ENCODE data around the gene SPN.
"Not testable (repeated sequence)": the region's sequence is repeated elsewhere in the genome, so short reads cannot be mapped to it uniquely, and the experiment has no call there.

Gene SPN

DNA sequence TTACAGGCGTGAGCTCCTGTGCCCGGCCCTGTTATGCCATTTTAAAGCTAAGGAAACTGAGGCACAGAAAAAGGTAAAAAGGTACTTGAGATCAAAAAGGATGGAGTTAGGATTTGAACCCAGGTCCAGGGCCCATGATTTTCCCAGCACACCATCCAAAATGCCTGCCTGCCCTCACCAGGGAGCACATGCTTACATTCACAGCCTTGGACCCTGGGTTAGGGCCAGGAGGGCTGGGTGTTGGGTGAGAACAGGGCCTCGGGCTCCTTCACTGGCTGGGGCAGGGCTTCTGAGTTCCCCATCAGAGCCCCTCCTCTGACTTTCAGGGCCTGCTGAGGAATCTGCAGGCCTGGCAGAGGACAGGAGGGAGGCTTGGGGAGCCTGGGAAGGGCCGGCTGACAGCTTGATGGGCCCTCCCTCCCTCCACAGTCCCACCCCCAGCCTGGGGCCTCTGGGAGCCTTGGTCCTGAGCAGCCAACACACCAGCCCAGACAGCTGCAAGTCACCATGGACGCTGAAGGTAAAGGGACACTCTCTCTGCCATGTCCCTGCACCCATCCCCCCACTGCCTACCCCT lies 15.7 kb downstream of the SPN start, which contains the start of gene QPRT:
QPRT (plus strand) TSS at position 490 of the 577 bp plus-strand sequence; CDS start at position 508, 18 bp downstream.
- DNase-seq = no peak

DNA sequence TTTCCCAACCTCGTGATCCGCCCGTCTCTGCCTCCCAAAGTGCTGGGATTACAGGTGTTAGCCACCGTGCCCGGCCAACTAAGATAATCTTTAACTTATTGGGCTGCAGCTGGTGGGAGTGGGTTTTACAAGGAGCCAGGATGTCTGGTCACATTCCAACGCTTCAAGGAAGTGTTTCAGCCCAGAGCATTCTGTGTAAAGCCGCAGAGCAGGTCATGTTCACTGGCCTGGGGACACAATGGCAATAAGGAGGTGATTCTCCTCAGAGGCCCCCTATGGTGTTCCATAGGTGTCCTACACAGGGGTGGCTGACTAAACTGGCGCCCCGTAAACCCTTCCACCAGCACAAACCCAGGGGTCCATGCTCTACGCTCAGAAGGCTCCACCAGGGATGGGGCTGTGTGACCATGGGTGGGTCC lies 17.1 kb downstream of the SPN start:
- DNase-seq = no peak

GRCh38 chr16:29683543-29684090 lies 20.6 kb downstream of the SPN start:
- DNase-seq = no peak

GRCh38 chr16:29684679-29685078 lies 21.6 kb downstream of the SPN start:
- no peak for DNase-seq

DNA sequence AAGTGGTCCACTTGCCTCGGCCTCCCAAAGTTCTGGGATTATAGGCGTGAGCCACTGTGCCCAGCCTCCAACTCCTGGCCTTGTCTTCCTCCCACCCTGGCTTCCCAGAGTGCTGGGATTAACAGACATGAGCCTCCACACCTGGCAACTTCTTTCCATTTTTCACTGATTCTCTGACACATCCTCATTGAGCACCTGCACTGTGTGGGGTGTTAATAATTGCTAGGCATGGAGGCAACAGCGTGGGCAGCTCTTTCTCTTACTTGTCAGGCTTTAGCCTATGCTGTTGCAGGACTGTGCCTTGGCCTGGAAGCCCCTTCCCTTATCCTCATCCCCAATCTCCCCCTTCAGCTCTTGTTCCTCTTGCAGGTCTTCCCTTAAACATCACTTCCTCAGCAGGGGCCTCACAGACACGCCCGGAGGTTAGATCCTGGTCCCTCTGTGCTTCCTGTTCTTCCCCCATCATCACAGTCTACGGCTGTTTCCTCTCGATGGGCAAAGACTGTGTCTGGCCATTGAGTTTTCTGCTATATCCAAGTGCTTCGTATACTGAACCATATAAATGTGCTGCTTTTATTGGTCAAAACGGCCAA lies 23.8 kb downstream of the SPN start:
- no peak for DNase-seq

- DNase-seq = no peak
These were observed 24.7 kb downstream of the SPN start for GRCh38 chr16:29687755-29688154.

GRCh38 chr16:29688172-29688571 lies 25.1 kb downstream of the SPN start:
- DNase-seq = no peak

- DNase-seq = not testable (repeated sequence)
These were observed 26.7 kb downstream of the SPN start for GRCh38 chr16:29689490-29690351.

- DNase-seq = not testable (repeated sequence)
These were observed 29.6 kb downstream of the SPN start for GRCh38 chr16:29692606-29693005.

DNA sequence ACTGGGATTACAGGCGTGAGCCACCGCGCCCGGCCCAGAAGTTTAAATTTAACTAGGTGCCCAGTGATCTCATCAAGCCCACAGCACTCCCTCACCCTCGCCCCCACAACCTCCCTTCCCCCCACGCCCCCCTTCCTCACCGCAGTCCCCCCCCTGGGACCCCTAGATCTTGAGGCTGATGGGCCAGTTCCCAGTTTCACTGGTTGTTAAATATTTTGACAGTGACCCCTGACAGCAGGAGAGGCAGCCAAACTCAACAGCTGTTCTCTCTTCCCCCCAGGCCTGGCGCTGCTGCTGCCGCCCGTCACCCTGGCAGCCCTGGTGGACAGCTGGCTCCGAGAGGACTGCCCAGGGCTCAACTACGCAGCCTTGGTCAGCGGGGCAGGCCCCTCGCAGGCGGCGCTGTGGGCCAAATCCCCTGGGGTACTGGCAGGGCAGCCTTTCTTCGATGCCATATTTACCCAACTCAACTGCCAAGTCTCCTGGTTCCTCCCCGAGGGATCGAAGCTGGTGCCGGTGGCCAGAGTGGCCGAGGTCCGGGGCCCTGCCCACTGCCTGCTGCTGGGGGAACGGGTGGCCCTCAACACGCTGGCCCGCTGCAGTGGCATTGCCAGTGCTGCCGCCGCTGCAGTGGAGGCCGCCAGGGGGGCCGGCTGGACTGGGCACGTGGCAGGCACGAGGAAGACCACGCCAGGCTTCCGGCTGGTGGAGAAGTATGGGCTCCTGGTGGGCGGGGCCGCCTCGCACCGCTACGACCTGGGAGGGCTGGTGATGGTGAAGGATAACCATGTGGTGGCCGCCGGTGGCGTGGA lies 31.5 kb downstream of the SPN start:
- no peak for DNase-seq

GRCh38 chr16:29695675-29696074 lies 32.6 kb downstream of the SPN start:
- not testable (repeated sequence) for DNase-seq

DNA sequence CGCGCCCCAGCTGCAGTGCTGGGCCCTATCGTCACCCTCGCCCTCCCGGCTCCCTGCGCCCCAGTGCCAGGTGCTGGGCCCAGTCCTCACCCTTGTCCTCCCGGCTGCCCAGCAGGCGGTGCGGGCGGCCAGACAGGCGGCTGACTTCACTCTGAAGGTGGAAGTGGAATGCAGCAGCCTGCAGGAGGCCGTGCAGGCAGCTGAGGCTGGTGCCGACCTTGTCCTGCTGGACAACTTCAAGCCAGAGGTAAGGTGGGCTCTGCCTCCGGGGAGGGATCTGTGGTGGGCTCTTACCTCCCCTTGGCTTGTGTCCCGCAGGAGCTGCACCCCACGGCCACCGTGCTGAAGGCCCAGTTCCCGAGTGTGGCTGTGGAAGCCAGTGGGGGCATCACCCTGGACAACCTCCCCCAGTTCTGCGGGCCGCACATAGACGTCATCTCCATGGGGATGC lies 33.9 kb downstream of the SPN start:
- no peak for DNase-seq

DNA sequence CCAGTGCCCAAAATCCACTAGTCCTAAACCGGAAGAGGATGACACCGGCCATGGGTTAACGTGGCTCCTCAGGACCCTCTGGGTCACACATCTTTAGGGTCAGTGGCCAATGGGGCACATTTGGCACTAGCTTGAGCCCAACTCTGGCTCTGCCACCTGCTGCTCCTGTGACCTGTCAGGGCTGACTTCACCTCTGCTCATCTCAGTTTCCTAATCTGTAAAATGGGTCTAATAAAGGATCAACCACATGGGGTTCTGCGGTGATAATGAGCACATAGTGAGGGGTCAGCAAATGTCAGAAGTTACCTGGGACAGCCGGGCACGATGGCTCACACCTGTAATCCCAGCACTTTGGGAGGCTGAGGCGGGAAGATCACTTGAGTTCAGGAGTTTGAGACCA lies 34.3 kb downstream of the SPN start:
- DNase-seq = no peak

DNA sequence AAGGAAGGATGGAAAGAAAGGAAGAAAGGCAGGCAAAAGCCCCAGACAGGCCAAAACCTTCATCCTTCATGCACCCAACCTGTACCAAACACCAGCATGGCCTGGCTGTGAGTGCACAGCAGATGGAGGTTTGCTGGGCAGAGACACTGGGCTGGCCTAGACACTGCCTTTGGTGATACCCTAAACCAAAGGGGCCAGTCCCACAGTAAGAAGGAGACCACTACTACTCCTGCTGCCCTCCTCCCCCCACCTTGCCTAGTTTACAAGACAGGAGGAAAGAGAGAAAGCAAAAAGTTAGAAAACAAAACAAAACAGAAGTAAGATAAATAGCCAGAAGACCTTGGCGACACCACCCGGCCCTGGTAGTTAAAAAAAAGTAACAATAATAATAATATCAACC lies 35.0 kb downstream of the SPN start:
- no peak for DNase-seq

GRCh38 chr16:29698484-29699323 lies 35.7 kb downstream of the SPN start:
- DNase-seq = no peak

- no peak for DNase-seq
These were observed 36.5 kb downstream of the SPN start for GRCh38 chr16:29699324-29700219.

DNA sequence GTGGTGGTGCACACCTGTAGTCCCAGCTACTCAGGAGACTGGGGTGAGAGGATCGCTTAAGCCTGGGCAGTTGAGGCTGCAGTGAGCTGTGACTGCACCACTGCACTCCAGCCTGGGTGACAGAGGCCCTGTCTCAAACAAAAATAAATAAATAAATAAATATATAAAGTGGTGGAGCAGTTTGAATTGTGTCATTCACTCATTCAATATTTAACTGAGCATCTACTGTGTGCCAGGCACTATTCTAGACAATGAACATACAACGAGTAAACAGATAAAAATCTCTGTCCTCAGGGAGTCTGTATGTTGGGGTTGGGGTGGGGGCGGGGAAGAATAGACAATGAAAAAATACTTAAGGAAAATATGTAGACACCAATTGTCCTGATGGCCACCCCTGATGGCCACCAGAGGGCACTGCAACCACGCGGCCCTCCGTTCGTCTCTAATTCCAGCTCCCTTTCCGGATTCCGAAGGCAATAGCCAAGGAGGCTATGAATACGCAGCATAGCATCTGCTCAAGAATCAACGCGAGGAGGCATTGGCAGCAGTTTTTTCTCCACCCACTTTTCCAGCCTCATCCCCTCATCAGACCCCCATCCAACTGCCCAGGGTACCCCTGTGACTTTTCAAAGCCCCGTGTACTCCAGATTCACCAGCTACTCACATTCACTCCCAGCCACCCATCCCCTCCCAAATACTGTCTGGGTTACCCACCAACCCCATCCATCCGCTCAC lies 37.4 kb downstream of the SPN start:
- peak; percentile 34 for DNase-seq

- no peak for DNase-seq
These were observed 38.1 kb downstream of the SPN start for GRCh38 chr16:29701214-29701555.

GRCh38 chr16:29702269-29702668 lies 39.2 kb downstream of the SPN start:
- DNase-seq = no peak

DNA sequence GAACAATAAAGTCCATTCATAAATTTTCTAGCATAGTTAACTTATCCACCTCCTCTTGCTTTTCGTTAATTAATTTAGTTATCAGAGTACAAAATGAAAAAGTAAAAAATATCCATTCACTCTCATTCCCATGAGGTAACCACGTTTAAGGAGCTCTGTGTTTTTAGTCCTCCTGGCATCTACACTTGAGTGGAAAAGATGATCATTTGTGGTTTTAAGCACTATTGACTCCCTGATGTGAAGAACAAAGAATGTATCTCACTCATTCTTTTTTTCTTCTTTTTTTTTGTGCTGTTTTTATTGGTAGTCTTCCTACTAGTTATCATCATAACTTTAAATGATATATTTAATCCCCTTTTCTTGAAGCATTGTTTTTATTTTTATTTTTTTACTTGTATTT lies 42.0 kb downstream of the SPN start:
- no peak for DNase-seq
